Measurements from ENCODE around the gene G6PC1.
"Not testable (repeated sequence)": the region's sequence is repeated elsewhere in the genome, so short reads cannot be mapped to it uniquely, and the experiment has no call there.

The G6PC1 gene

GRCh38 chr17:42873932-42874695, 26.5 kb upstream of the G6PC1 start:
- not testable (repeated sequence) for DNase-seq

DNA sequence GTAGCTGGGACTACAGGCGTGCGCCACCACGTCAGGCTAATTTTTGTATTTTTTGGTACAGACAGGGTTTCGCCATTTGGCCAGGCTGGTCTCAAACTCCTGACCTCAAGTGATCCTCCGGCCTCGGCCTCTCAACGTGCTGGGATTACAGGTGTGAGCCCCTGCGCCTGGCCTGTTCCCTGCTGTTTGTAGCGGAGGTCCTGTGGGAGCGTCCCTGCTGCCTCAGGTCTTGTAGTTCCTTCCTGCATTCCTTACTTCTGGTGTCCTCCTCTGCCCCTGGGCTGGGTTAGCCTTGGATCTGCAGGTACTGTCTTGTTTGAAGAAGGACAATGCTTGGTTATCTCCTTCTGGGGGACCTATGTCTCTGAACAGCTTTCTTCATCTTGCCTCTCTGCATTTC, 23.6 kb upstream of the G6PC1 start:
- DNase-seq, result no peak

GRCh38 chr17:42878123-42878880, 22.3 kb upstream of the G6PC1 start:
- DNase-seq, result no peak

- DNase-seq, result no peak
These were observed 21.5 kb upstream of the G6PC1 start for GRCh38 chr17:42878924-42879595.

GRCh38 chr17:42879596-42879985, 21.0 kb upstream of the G6PC1 start:
- DNase-seq, result no peak

GRCh38 chr17:42880776-42881310, 19.8 kb upstream of the G6PC1 start:
- DNase-seq, result no peak

- not testable (repeated sequence) for DNase-seq
These were observed 18.9 kb upstream of the G6PC1 start for GRCh38 chr17:42881706-42882105.

DNA sequence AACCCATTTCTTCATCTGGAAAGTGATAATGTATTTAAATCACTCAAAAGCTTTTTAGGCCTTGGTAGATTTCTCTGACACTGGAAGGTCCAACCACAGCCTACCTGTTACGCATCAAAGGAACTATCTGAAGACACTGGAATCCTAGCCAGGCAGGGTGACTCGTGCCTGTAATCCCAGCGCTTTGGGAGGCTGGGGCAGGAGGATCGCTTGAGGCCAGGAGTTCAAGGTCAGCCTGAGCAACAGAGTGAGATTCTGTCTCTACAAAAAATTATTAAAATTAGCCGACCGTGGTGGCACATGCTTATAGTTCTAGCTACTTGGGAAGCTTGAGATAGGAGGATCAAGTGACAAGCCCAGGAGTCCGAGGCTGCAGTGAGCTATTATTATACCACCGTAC, 18.4 kb upstream of the G6PC1 start:
- no peak for DNase-seq

DNA sequence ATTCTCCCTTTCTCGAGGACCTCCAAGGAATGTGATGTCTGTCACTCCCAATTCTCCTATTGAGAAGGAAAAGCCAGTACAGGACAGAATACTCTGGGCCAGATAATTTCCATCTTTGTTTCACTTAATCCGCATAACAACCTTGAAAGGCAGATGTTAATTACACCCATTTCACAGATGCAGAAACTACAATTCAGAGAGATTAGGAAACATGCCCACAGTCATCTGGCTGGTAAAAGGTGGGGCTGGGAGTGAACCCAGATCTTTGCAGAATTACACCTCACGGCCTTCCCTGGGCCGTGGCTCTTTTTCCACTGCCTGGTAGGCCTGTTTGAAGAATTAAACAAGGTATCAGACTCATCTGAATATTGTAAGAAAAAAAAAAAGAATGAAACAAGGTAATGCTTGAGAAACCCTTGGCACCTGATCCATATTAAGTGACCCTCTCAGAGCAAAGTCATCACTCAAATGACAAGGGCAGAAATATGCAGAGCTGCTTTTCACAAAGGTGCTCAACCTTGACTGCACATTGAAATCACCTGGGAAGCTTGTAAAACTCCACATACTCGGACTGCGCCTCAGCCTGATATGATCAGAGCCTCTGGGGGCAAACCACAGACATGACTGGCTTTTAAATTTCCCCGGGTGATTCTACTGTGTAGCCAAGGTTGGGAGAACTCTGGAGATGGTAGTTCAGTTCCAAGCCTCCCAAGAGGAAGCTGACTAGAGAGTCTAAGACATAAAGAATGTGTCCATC, 16.6 kb upstream of the G6PC1 start:
- DNase-seq, result no peak

DNA sequence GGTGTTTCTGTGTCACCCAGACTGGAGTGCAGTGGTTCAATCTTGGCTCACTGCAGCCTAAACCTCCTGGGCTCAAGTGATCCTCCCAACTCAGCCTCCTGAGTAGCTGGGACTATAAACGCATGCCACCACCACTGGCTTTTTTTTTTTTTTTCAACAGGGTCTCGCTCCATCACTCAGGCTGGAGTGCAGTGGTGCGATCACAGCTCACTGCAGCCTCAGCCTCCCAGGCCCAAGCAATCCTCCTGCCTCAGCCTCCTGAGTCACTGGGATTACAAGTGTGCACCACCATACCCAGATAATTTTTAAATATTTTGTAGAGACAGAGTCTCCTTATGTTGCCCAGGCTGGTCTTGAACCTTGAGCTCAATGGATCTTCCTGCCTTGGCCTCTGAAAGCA, 14.8 kb upstream of the G6PC1 start:
- DNase-seq, result not testable (repeated sequence)

- no peak for DNase-seq
These were observed 14.1 kb upstream of the G6PC1 start for GRCh38 chr17:42886283-42887176.

- DNase-seq, result no peak
These were observed 10.8 kb upstream of the G6PC1 start for GRCh38 chr17:42889809-42890208.

DNA sequence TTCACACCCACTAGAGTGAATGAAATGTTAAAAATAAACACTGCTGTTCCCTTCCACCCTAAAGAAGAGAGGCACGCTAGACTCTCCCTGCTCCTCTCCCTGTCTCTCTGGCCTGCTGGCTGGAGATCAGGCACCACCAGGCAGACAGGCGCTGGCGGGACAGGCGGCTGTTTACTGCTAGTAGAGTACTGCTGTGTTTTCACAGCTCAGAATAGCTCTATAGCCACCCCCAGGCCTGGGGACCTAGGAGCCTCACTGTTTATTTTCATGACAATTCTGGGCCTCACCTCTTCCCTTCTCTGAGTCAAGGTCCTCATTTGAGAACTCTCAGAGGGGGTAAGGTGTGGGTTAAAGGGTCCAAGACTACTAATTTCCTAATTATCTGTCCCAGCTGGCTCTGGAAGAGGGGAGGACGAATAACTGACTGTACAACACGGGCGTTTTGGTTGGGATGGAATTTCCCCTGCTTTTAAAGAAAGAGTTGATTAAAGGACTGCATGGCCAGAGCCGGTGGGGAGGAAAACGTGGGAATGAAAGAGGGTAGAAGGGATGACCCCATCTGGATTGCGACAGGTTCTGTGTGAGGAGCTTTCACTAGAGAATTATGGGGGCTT, 9.0 kb upstream of the G6PC1 start:
- no peak for DNase-seq

DNA sequence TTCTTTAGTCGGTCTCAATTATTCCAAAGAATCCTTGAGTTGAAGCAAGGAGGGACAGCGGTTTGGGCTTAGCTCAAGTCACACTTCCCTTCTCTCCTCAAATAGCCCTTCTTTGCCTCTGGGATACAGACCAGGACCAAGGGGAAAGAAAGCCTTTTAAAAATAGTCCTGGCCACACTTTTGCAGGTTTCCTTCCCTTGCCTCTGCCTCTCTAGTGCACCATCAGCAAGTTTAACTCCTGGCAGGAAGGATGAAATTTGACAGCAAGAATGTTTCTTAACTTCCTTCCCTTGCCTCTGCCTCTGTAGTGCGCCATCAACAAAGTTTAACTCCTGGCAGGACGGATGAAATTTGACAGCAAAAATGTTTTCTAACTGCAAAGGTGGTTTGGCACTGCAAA, 7.2 kb upstream of the G6PC1 start:
- DNase-seq, result no peak

DNA sequence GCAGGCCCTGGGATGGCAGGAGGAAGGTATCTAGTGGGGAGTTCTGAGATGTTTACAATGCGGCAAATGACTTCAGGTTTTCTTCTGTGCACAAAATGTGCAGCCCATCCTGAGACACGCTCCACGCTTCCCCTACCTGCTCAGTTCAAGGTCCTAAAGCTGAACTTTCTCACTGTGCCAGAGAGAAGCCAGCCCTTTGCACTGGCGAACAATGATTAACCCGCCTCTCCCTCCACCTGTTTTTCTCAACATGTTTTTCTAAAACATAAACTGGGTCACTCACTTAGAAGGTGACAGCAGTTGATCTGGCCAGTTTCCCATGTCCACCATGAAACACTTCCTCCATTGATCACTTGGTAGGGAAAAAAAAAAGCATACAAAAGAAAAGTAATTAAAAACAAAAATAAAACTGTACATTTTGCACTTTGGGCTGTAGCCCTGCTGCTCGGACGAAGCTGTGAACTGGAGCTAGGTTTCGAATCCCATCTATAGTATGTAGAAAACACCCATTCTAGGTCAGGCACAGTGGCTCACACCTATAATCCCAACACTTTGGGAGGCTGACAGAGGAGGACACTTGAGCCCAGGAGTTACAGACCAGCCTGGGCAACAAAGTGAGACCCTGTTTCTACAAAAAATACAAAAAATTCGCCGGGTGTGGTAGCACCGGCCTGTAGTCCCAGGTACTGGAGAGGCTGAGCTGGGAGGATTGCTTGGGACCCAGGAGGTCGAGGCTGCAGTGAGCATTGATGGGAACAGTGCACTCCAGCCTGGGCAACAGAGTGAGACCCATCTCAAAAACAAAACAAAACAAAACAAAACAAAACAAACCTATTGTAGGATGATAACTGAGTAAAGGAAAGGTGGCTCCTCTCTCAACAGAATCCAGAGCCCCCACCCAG, 6.1 kb upstream of the G6PC1 start:
- no peak for DNase-seq

- no peak for DNase-seq
These were observed 5.4 kb upstream of the G6PC1 start for GRCh38 chr17:42895185-42895555.

DNA sequence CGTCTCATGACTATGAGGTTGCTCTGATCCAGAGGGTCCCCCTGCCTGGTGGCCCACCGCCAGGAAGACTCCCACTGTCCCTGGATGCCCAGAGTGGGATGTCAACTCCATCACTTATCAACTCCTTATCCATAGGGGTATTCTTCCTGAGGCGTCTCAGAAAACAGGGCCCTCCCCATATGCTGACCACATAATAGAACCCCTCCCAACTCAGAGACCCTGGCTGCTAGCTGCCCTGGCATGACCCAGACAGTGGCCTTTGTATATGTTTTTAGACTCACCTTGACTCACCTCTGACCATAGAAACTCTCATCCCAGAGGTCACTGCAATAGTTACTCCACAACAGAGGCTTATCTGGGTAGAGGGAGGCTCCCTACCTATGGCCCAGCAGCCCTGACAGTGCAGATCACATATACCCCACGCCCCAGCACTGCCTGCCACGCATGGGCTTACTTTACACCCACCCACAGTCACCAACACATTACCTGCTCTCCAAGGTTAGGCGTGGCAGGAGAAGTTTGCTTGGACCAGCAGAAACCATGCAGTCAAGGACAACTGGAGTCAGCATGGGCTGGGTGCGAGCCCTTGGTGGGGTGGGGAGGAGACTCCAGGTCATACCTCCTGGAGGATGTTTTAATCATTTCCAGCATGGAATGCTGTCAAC, 2.3 kb upstream of the G6PC1 start:
- DNase-seq, result no peak

GRCh38 chr17:42899981-42900380, 618 bp upstream of the G6PC1 start:
- DNase-seq, result not testable (repeated sequence)

- no peak for DNase-seq
These were observed 1.1 kb downstream of the G6PC1 start for GRCh38 chr17:42901535-42902229.
